ENCODE results near the gene ANAPC2.
"Not testable (repeated sequence)": the region's sequence is repeated elsewhere in the genome, so short reads cannot be mapped to it uniquely, and the experiment has no call there.

The ANAPC2 gene

DNA sequence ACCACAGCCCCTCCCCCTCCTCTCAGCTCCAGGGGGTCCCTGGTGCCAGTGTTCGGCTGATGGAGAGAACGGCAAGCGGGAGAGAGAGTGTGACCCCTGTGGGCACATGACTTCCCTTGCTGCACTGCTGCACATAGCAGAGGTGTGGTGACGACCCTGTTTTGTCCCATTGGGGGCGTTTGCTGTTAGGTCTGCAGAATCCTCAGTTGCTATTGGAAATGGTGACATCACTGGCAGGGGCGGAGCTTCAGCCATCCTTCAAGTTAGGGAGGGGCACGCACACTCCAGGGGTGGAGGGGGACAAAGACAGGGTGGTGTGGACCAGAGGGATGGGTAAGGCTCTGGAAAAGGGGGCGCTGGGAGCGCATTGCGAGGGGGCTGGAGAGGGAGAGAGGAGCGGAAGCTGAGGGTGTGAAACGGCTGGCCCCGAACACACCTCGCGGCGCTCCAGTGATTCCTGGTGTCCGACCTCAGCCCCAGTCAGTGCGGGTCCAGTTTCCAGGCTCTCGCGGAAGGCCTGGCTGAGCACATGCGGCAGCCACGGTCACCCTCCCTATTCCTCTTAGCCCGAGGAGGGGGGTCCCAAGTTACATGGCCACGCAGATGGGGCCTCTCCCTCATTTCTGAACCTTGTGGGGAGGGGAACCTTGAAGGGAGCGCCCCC lies 50.2 kb downstream of the ANAPC2 start:
- CTCF ChIA-PET: interaction anchor here (1.8 kb wide), 1 partner anchor 12 kb away, joined by 7 read pairs; no protein-coding TSS in a partner anchor
- POLR2A ChIA-PET: interaction anchor here (0.6 to 5.4 kb wide), 6 partner anchors 8 to 103 kb away, joined by 3 to 37 read pairs (median 4); partner anchors contain the start of gene TUBB4B
- DNase-seq (ENCODE audit: extremely low spot score): peak; percentile 62
- TF ChIP-seq ELF4 (IDR thresholded peaks at IDR 0.05): no peak
- TF ChIP-seq FOXA1 (IDR thresholded peaks at IDR 0.05): no peak
- TF ChIP-seq HDGF (IDR thresholded peaks at IDR 0.05; ENCODE audit: borderline replicate concordance): no peak
- TF ChIP-seq, protein P1, sequence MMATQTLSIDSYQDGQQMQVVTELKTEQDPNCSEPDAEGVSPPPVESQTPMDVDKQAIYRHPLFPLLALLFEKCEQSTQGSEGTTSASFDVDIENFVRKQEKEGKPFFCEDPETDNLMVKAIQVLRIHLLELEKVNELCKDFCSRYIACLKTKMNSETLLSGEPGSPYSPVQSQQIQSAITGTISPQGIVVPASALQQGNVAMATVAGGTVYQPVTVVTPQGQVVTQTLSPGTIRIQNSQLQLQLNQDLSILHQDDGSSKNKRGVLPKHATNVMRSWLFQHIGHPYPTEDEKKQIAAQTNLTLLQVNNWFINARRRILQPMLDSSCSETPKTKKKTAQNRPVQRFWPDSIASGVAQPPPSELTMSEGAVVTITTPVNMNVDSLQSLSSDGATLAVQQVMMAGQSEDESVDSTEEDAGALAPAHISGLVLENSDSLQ (IDR thresholded peaks at IDR 0.05): no peak
- TF ChIP-seq CTBP1 (IDR thresholded peaks at IDR 0.05; ENCODE audit: borderline replicate concordance): no peak
- no peak for TF ChIP-seq LEF1 (IDR thresholded peaks at IDR 0.05; ENCODE audit: borderline replicate concordance)
- TF ChIP-seq FOXM1 (IDR thresholded peaks at IDR 0.05; ENCODE audit: borderline replicate concordance): no peak
- TF ChIP-seq SP1 (IDR thresholded peaks at IDR 0.05): no peak
- TF ChIP-seq ZNF384 (IDR thresholded peaks at IDR 0.05): no peak
- TF ChIP-seq ARNT (IDR thresholded peaks at IDR 0.05): no peak
- no peak for TF ChIP-seq TARDBP (IDR thresholded peaks at IDR 0.05)
- no peak for TF ChIP-seq BHLHE40 (IDR thresholded peaks at IDR 0.05; ENCODE audit: borderline replicate concordance)
- TF ChIP-seq FOXK2 (IDR thresholded peaks at IDR 0.05): no peak
- no peak for TF ChIP-seq NFRKB (IDR thresholded peaks at IDR 0.05)
- no peak for TF ChIP-seq SUZ12 (IDR thresholded peaks at IDR 0.05)
- TF ChIP-seq L3MBTL2 (conservative IDR thresholded peaks at IDR 0.05): no peak

DNA sequence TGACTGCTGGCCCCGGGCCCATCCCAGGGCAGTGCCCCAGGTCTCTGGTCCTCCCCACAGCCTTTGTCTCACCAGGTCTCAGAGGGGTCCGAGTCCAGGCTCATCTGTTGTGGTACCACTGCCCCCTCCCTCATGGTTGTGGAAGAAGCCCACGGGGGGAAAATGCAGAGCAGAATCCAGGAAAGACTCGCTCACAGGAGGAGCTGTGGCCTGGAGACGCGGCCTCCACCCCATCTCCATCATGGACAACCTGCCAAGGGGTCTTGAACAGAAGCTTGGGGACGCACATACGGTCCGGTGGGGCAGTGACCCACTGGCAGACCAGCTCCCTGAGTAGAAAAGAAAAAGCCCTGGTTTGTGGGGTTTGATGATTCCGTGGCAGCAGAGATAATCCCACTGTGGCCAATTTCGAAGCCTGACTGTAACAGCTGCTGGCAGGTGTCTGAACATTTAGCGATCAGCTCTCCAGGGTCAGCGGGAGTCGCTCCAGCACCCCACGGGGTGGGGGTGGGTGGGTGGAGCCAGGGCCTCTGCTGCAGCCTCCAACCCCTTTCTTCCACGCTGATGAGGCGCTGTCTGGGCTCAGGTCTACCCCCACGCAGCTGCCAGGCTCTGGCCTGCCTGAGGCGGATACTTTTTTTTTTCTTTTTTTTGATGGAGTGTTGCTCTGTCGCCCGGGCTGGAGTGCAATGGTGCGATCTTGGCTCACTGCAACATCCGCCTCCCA lies 51.3 kb downstream of the ANAPC2 start:
- DNase-seq (ENCODE audit: extremely low spot score): no peak
- POLR2A ChIA-PET: interaction anchor here (1.2 to 5.4 kb wide), 2 partner anchors 7 to 104 kb away, joined by 5 to 37 read pairs; partner anchors contain the start of gene TUBB4B
- no peak for TF ChIP-seq BHLHE40 (IDR thresholded peaks at IDR 0.05; ENCODE audit: borderline replicate concordance)
- TF ChIP-seq, protein P1 (IDR thresholded peaks at IDR 0.05): no peak
- CTCF ChIA-PET: interaction anchor here (1.8 kb wide), 1 partner anchor 14 kb away, joined by 7 read pairs; no protein-coding TSS in a partner anchor

DNA sequence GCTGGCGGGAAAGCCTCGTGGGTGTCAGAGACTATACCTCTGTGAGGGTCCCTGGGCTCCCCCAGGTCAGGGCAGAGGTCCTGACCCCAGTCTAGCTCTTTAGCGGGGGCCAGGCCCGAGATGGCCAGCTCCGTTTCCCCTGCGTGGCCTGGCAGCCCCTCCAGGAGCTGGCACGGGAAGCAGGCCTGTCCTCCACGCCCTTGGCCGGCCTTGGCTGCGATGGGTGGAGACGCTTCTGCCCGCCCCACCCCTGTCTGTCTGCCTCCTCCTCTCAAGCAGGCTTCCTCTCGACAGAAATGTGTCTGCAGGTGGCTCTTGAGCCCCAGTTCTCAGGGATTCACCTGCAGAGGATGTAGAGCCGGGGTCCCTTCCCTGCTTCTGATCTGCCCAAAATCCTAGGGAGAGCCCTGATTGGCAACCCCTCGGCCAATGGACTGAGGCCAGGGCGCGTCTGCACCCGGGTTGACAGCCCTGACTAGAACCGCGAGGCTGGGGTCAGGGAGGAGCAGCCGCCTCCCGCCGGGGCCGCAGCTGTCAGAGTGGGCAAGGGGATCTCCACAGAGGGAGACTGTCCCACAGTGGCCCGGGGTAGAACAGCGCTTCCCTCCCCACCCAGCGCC lies 52.0 kb downstream of the ANAPC2 start:
- ChIA-PET CTCF (no interaction called here), POLR2A (no interaction called here)
- TF ChIP-seq CTBP1 (IDR thresholded peaks at IDR 0.05; ENCODE audit: borderline replicate concordance) (no peak), TARDBP (IDR thresholded peaks at IDR 0.05) (no peak), SP1 (IDR thresholded peaks at IDR 0.05) (no peak)
- TF ChIP-seq, protein P1 (IDR thresholded peaks at IDR 0.05): 0 out of 2 replicates have a peak, but pooled peaks have one; percentile 8
- DNase-seq (ENCODE audit: extremely low spot score): no peak

DNA sequence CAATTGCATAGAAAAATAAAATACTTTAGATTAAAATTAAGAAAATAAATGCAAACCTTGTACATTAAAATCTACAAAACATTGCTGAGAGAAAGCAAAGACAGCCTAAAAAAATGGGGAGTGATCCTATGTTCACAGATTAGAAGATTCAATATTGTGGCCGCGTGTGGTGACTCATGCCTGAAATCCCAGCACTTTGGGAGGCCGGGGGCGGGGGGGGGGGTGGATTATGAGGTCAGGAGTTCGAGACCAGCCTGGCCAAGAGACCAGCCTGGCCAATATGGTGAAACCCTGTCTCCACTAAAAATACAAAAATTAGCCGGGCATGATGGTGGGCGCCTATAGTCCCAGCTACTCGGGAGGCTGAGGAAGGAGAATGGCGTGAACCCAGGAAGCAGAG lies 53.2 kb downstream of the ANAPC2 start:
- CTCF ChIA-PET: interaction anchor here (0.6 kb wide), 2 partner anchors 119 to 147 kb away, joined by 3 to 7 read pairs; no protein-coding TSS in a partner anchor
- DNase-seq (ENCODE audit: extremely low spot score); POLR2A ChIA-PET: not testable (repeated sequence)

DNA sequence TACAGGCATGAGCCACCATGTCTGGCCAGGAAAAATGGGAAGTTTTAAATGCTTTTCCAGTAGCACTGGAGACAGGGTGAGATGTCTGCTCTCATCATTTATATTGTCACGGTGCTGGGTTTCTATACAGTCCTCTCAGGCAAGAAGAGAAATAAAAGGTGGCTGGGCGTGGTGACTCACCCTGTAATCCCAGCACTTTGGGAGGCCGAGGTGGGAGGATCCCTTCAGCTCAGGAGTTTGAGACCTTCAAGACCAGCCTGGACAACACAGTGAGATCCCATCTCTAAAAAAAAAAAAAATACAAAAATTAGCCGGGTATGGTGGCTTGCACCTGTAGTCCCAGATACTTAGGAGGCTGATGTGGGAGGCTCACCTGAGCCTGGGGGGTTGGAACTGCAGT lies 54.2 kb downstream of the ANAPC2 start:
- TF ChIP-seq NFRKB (IDR thresholded peaks at IDR 0.05) (no peak), SP1 (IDR thresholded peaks at IDR 0.05) (no peak), LEF1 (IDR thresholded peaks at IDR 0.05; ENCODE audit: borderline replicate concordance) (no peak), ZNF384 (IDR thresholded peaks at IDR 0.05) (0 out of 2 replicates have a peak, but pooled peaks have one; percentile 47), CTBP1 (IDR thresholded peaks at IDR 0.05; ENCODE audit: borderline replicate concordance) (no peak), FOXM1 (IDR thresholded peaks at IDR 0.05; ENCODE audit: borderline replicate concordance) (no peak), ARNT (IDR thresholded peaks at IDR 0.05) (no peak)
- DNase-seq (ENCODE audit: extremely low spot score): no peak
- ChIA-PET CTCF (no interaction called here), POLR2A (no interaction called here)

DNA sequence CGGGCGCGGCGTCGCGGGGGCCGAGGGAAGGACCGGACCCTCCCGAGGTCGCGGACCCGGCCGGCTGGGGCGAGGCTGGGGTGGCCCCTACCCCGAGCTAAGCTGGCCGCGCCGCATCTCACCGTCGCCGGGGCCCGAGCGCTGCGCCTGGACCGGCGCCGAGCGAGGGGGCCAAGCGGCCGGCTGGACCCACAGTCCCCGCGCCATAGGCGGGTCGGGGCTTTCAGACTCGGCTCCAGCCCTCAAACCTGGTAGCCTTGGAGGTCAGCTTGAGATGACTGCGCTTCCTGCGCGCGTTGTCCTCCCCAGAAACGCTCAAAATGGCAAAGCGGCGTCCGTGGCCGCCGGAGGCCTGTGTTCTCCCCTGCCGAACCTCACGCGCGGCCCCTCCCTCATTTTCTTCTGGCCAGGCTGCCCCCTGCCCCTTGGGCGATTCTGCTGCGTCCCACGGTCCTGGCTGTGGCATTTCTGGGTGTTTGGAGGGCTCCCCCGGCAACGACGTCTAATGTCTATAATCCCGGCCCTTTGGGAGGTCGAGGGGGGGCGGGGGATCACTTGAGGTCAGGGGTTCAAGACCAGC lies 58.1 kb downstream of the ANAPC2 start:
- DNase-seq (ENCODE audit: extremely low spot score): no peak
- ChIA-PET CTCF (interaction anchor here (0.7 to 2.4 kb wide), 6 partner anchors 20 to 182 kb away, joined by 3 to 8 read pairs (median 4); partner anchors contain the start of gene NPDC1), POLR2A (interaction anchor here (0.7 to 3.0 kb wide), 40 partner anchors 10 to 422 kb away, joined by 3 to 57 read pairs (median 4); partner anchors contain the start of genes CYSRT1, EXD3, GRIN1 and LRRC26)
- TF ChIP-seq ELF4 (IDR thresholded peaks at IDR 0.05): no peak
- TF ChIP-seq SUZ12 (IDR thresholded peaks at IDR 0.05): no peak
- TF ChIP-seq SP1 (IDR thresholded peaks at IDR 0.05): no peak
- no peak for TF ChIP-seq TARDBP (IDR thresholded peaks at IDR 0.05)
- no peak for TF ChIP-seq FOXM1 (IDR thresholded peaks at IDR 0.05; ENCODE audit: borderline replicate concordance)
- TF ChIP-seq HDGF (IDR thresholded peaks at IDR 0.05; ENCODE audit: borderline replicate concordance): no peak
- TF ChIP-seq CTBP1 (IDR thresholded peaks at IDR 0.05; ENCODE audit: borderline replicate concordance): no peak
- no peak for TF ChIP-seq LEF1 (IDR thresholded peaks at IDR 0.05; ENCODE audit: borderline replicate concordance)
- TF ChIP-seq NFRKB (IDR thresholded peaks at IDR 0.05): no peak
- TF ChIP-seq ARNT (IDR thresholded peaks at IDR 0.05): no peak
- no peak for TF ChIP-seq FOXA1 (IDR thresholded peaks at IDR 0.05)
- no peak for TF ChIP-seq ZNF384 (IDR thresholded peaks at IDR 0.05)
- no peak for TF ChIP-seq BHLHE40 (IDR thresholded peaks at IDR 0.05; ENCODE audit: borderline replicate concordance)
- no peak for TF ChIP-seq FOXK2 (IDR thresholded peaks at IDR 0.05)
- no peak for TF ChIP-seq L3MBTL2 (conservative IDR thresholded peaks at IDR 0.05)
- TF ChIP-seq, protein P1 (IDR thresholded peaks at IDR 0.05): no peak

Measured in HEK293T (cell line).